K562 (cell line): Measurements from ENCODE around the gene CCNT1. TPM values are rescaled to one million over a fixed set of nuclear protein-coding genes. Genes with fewer than 3 reads are reported as not detected.

Experiments
- BRF1 ChIP-seq: IDR thresholded peaks from 3 replicates; pipeline ENCODE4 v1.6.1; 2011; ENCODE audit warnings: borderline replicate concordance, mild to moderate bottlenecking; ENCODE audit not compliant: insufficient read length; ENCODE audit errors: extremely low read depth
- CAMTA2 ChIP-seq: fragments of 250-450 bp; sonication (Bioruptor Pico); conservative IDR thresholded peaks from 2 replicates; pipeline ENCODE4 v1.5.1; 2022
- MBD1 ChIP-seq: fragments of 250-450 bp; sonication (Bioruptor Pico); IDR thresholded peaks from 2 replicates; pipeline ENCODE4 v1.8.0; 2022; ENCODE audit warnings: inconsistent platforms
- SIRT6 ChIP-seq: IDR thresholded peaks from one replicate; pipeline ENCODE4 v1.6.1; 2012; ENCODE audit warnings: low read depth, mild to moderate bottlenecking, control low read depth, inconsistent platforms, low read length, moderate library complexity
- TAF7 ChIP-seq: fragments of 450-650 bp; IDR thresholded peaks from 2 replicates; pipeline ENCODE4 v1.6.1; 2016; ENCODE audit warnings: missing genetic modification characterization, missing compliant biosample characterization
- ZBTB11 ChIP-seq, 3 experiments: fragments of 200-800 bp in 1 of 3; fragments of 250-450 bp in 1 of 3; fragments of 450-650 bp in 1 of 3; sonication (Bioruptor Pico) in 1 of 3; sonication (Bioruptor generic) in 1 of 3; formaldehyde crosslinking in 1 of 3; IDR thresholded peaks; 2 replicates each; pipeline versions ENCODE4 v1.6.1 to v1.8.0; 2016 to 2022; ENCODE audit warnings: mild to moderate bottlenecking in 2 of 3, missing genetic modification characterization in 2 of 3, missing compliant biosample characterization in 1 of 3, moderate library complexity in 1 of 3
- ZBTB2 ChIP-seq: fragments of 450-650 bp; IDR thresholded peaks from 2 replicates; pipeline ENCODE4 v1.6.1; 2016; ENCODE audit warnings: antibody characterized with exemption
- polyA plus RNA-seq, 8 experiments: library from polyadenylated mRNA; depleted of rRNA in 4 of 8; stranded (reverse) in 5 of 8; unstranded in 3 of 8; fragments of >200 nt; fragmentation: Nextera tagmentation in 2 of 8; fragmentation: Illumina TruSeq in 1 of 8; extraction: Ambion mirVana in 2 of 8; extraction: Trizol in 1 of 8; gene quantifications; 2 replicates each; pipeline versions ENCODE4 v1.2.1 to v1.2.3, GENCODE V29; 2011 to 2014; ENCODE audit warnings: inconsistent platforms in 1 of 8, missing spikeins in 1 of 8
- total RNA-seq, 7 experiments: library from RNA; depleted of rRNA in 6 of 7; stranded (reverse); fragments of >200 nt in 6 of 7; fragmentation: Illumina TruSeq in 2 of 7; extraction: Trizol in 2 of 7; gene quantifications; 2 replicates each; pipeline versions ENCODE4 v1.2.1 to v1.2.3, GENCODE V29; 2011 to 2021; ENCODE audit warnings: low replicate concordance in 1 of 7
- TF ChIP-seq, protein P1 (sequence below): fragments of 450-650 bp; IDR thresholded peaks from 2 replicates; pipeline ENCODE4 v1.6.1; 2017; ENCODE audit warnings: antibody characterized with exemption, mild to moderate bottlenecking
- TF ChIP-seq, protein P2 (sequence below): fragments of 200-800 bp; sonication (Bioruptor generic); IDR thresholded peaks from 2 replicates; pipeline ENCODE4 v1.6.1; 2017; ENCODE audit warnings: missing genetic modification characterization, missing compliant biosample characterization
- TF ChIP-seq, protein P3 (sequence below): fragments of 450-650 bp; IDR thresholded peaks from 2 replicates; pipeline ENCODE4 v1.6.1; 2018; ENCODE audit not compliant: partially characterized antibody

CCNT1 gene
- total and polyA plus RNA-seq, 9 of the 15 experiments (the other 6 are each of a cell fraction or from before 2014, with no cell fraction given), result 9.7 to 52.4 (median 33.4) TPM

- TF ChIP-seq, protein P1, sequence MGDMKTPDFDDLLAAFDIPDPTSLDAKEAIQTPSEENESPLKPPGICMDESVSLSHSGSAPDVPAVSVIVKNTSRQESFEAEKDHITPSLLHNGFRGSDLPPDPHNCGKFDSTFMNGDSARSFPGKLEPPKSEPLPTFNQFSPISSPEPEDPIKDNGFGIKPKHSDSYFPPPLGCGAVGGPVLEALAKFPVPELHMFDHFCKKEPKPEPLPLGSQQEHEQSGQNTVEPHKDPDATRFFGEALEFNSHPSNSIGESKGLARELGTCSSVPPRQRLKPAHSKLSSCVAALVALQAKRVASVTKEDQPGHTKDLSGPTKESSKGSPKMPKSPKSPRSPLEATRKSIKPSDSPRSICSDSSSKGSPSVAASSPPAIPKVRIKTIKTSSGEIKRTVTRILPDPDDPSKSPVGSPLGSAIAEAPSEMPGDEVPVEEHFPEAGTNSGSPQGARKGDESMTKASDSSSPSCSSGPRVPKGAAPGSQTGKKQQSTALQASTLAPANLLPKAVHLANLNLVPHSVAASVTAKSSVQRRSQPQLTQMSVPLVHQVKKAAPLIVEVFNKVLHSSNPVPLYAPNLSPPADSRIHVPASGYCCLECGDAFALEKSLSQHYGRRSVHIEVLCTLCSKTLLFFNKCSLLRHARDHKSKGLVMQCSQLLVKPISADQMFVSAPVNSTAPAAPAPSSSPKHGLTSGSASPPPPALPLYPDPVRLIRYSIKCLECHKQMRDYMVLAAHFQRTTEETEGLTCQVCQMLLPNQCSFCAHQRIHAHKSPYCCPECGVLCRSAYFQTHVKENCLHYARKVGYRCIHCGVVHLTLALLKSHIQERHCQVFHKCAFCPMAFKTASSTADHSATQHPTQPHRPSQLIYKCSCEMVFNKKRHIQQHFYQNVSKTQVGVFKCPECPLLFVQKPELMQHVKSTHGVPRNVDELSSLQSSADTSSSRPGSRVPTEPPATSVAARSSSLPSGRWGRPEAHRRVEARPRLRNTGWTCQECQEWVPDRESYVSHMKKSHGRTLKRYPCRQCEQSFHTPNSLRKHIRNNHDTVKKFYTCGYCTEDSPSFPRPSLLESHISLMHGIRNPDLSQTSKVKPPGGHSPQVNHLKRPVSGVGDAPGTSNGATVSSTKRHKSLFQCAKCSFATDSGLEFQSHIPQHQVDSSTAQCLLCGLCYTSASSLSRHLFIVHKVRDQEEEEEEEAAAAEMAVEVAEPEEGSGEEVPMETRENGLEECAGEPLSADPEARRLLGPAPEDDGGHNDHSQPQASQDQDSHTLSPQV, result peak; percentile 36; the same call in 1 of the 2 replicates
- TF ChIP-seq MBD1 (CRISPR knock-in tag) (no peak), CAMTA2 (no peak), TAF7 (tag) (peak; percentile 55), ZBTB11 (CRISPR knock-in tag; IDR thresholded peaks at IDR 0.05) (no peak), BRF1 (no peak), SIRT6 (no peak), ZBTB2 (peak; percentile 8; the same call in 1 of the 2 replicates)
- TF ChIP-seq, protein P2, sequence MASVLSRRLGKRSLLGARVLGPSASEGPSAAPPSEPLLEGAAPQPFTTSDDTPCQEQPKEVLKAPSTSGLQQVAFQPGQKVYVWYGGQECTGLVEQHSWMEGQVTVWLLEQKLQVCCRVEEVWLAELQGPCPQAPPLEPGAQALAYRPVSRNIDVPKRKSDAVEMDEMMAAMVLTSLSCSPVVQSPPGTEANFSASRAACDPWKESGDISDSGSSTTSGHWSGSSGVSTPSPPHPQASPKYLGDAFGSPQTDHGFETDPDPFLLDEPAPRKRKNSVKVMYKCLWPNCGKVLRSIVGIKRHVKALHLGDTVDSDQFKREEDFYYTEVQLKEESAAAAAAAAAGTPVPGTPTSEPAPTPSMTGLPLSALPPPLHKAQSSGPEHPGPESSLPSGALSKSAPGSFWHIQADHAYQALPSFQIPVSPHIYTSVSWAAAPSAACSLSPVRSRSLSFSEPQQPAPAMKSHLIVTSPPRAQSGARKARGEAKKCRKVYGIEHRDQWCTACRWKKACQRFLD (CRISPR knock-in tag), result no peak
- TF ChIP-seq, protein P3, sequence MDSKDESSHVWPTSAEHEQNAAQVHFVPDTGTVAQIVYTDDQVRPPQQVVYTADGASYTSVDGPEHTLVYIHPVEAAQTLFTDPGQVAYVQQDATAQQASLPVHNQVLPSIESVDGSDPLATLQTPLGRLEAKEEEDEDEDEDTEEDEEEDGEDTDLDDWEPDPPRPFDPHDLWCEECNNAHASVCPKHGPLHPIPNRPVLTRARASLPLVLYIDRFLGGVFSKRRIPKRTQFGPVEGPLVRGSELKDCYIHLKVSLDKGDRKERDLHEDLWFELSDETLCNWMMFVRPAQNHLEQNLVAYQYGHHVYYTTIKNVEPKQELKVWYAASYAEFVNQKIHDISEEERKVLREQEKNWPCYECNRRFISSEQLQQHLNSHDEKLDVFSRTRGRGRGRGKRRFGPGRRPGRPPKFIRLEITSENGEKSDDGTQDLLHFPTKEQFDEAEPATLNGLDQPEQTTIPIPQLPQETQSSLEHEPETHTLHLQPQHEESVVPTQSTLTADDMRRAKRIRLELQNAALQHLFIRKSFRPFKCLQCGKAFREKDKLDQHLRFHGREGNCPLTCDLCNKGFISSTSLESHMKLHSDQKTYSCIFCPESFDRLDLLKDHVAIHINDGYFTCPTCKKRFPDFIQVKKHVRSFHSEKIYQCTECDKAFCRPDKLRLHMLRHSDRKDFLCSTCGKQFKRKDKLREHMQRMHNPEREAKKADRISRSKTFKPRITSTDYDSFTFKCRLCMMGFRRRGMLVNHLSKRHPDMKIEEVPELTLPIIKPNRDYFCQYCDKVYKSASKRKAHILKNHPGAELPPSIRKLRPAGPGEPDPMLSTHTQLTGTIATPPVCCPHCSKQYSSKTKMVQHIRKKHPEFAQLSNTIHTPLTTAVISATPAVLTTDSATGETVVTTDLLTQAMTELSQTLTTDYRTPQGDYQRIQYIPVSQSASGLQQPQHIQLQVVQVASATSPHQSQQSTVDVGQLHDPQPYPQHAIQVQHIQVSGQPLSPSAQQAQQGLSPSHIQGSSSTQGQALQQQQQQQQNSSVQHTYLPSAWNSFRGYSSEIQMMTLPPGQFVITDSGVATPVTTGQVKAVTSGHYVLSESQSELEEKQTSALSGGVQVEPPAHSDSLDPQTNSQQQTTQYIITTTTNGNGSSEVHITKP, result peak; percentile 10
Observed at GRCh38 chr12:48717252-48717695, 767 bp upstream of the CCNT1 start (continued).
